SK-N-SH (cell line): Measurements from ENCODE around the gene TTC9B.

Source experiments
- CHD2 ChIP-seq: fragments of 150-350 bp; IDR thresholded peaks from 2 replicates; pipeline ENCODE4 v1.6.1; 2018; ENCODE audit warnings: low read length; ENCODE audit not compliant: partially characterized antibody
- EP300 ChIP-seq, 2 experiments: IDR thresholded peaks; 2 replicates each; pipeline versions ENCODE4 v1.4.0 to v1.6.1; 2012; ENCODE audit warnings: borderline replicate concordance in 1 of 2, low read depth in 1 of 2, low read length in 1 of 2
- EZH2phosphoT487 ChIP-seq: fragments of 200-600 bp; sonication (generic); IDR thresholded peaks from 2 replicates; pipeline ENCODE4 v1.6.1; 2017; ENCODE audit warnings: low read depth, mixed run types, mild to moderate bottlenecking, antibody characterized with exemption, moderate library complexity, borderline replicate concordance
- GABPA ChIP-seq: IDR thresholded peaks from 2 replicates; pipeline ENCODE4 v1.4.0; 2012; ENCODE audit warnings: low read depth, mild to moderate bottlenecking
- RFX5 ChIP-seq: IDR thresholded peaks from 2 replicates; pipeline ENCODE4 v1.6.1; 2012; ENCODE audit warnings: mild to moderate bottlenecking, improper control_type of control experiment, low read length
- TAF1 ChIP-seq: IDR thresholded peaks from 2 replicates; pipeline ENCODE4 v1.6.1; 2012; ENCODE audit warnings: low read depth, mild to moderate bottlenecking, low read length, moderate library complexity, borderline replicate concordance
- TF ChIP-seq, protein P1 (sequence below): fragments of 200-600 bp; sonication (generic); IDR thresholded peaks from 2 replicates; pipeline ENCODE4 v1.6.1; 2017; ENCODE audit warnings: antibody characterized with exemption, mild to moderate bottlenecking, moderate library complexity

DNA sequence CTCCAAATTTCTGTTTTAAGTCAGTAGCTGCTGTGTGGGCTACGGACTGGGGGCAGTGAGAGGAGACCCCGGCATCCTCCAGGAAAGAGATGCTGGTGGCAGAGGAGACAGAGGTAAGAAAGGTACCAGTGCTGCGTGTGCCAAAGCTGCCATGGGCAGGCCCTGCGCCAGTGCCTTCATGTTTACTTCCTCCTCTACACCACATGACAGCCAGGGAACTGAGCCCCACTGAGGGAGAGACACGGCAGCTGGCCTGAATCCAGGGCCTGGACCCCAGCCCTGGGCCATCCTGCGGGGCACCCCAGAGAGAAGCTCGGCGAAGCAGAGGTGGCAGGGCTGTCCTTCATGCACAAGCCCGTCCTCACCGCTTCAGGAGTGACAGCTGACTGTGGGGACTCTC, 31.0 kb upstream of the TTC9B start:
- TF ChIP-seq, protein P1, sequence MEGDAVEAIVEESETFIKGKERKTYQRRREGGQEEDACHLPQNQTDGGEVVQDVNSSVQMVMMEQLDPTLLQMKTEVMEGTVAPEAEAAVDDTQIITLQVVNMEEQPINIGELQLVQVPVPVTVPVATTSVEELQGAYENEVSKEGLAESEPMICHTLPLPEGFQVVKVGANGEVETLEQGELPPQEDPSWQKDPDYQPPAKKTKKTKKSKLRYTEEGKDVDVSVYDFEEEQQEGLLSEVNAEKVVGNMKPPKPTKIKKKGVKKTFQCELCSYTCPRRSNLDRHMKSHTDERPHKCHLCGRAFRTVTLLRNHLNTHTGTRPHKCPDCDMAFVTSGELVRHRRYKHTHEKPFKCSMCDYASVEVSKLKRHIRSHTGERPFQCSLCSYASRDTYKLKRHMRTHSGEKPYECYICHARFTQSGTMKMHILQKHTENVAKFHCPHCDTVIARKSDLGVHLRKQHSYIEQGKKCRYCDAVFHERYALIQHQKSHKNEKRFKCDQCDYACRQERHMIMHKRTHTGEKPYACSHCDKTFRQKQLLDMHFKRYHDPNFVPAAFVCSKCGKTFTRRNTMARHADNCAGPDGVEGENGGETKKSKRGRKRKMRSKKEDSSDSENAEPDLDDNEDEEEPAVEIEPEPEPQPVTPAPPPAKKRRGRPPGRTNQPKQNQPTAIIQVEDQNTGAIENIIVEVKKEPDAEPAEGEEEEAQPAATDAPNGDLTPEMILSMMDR, result no peak
- TF ChIP-seq EZH2phosphoT487 (no peak), EP300 (IDR thresholded peaks at IDR 0.05; ENCODE audit: borderline replicate concordance in 1 of 2, low read depth in 1 of 2, low read length in 1 of 2) (no peak), CHD2 (no peak), TAF1 (no peak), RFX5 (no peak), GABPA (no peak)
